ENCODE data around the gene IL1F10. TPM values are rescaled to one million over a fixed set of nuclear protein-coding genes. Genes with fewer than 3 reads are reported as not detected.
A peak's percentile ranks its signal among the peaks of the same experiment; 100 is the strongest.

IL1F10 gene
- total RNA-seq, 1 donor from 2014 or later: not detected

- no peak for DNase-seq (ENCODE audit: low spot score)
Measured at GRCh38 chr2:113058998-113059960, 8.5 kb upstream of the IL1F10 start, which contains the start of gene IL36RN. Gene IL36RN (plus strand): TSS chr2:113059198. CDS start chr2:113059439, 241 bp downstream.

DNA sequence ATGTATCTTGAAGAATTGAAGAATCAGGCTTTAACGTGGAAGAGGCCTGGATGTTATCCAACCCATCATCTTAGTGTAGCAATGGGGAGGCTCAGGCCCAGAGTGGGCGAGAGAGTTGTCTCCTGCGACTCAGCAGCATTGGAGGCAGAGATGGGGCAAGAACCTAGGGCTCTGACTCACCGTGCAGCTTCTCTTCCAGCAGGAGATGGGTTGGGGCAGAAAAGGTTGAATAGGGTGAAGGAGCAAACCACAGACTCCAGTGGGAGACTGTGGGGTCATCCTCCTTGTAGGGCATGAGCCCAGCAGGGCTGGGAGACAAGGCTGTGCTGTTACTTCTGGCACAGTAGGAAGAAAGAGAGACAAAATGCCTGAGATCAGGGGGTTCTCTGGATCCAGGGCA, 7.4 kb upstream of the IL1F10 start:
- no peak for DNase-seq (ENCODE audit: low spot score)

DNA sequence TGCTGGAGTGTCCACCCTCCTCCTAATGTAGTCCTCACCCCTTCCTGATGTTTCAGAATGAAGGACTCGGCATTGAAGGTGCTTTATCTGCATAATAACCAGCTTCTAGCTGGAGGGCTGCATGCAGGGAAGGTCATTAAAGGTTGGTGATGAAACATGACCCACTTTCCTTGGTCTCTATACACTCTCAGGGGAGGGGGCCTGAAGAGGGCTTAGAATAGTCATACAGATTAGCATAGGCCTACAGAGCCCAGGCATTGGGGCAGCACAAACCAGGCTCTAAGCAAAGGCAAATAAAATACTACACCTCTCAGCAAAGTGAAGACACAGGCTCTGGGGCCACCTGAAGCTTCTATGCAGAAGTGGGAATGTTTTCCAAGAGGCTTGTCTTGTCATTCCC, 7.0 kb upstream of the IL1F10 start:
- no peak for DNase-seq (ENCODE audit: low spot score)

DNA sequence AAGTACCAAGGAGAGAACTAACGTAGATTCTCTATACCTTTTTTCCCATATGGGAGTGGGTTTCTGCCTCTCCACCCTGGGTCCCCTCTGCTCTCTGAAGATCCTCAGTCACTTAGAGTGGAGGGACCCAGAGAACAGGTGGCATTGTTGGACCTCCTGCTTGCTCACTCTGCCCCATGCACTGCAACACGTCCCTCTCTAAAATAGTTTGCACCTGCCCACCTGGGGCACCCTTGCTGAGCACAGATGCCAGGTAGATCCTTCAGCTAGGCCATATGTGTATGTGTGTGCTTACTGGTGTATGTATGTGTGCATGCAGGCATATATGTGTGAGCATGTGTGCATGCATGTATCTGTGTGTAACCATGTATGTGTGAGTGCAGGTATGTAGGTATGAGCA, 6.5 kb upstream of the IL1F10 start:
- no peak for DNase-seq (ENCODE audit: low spot score)

DNA sequence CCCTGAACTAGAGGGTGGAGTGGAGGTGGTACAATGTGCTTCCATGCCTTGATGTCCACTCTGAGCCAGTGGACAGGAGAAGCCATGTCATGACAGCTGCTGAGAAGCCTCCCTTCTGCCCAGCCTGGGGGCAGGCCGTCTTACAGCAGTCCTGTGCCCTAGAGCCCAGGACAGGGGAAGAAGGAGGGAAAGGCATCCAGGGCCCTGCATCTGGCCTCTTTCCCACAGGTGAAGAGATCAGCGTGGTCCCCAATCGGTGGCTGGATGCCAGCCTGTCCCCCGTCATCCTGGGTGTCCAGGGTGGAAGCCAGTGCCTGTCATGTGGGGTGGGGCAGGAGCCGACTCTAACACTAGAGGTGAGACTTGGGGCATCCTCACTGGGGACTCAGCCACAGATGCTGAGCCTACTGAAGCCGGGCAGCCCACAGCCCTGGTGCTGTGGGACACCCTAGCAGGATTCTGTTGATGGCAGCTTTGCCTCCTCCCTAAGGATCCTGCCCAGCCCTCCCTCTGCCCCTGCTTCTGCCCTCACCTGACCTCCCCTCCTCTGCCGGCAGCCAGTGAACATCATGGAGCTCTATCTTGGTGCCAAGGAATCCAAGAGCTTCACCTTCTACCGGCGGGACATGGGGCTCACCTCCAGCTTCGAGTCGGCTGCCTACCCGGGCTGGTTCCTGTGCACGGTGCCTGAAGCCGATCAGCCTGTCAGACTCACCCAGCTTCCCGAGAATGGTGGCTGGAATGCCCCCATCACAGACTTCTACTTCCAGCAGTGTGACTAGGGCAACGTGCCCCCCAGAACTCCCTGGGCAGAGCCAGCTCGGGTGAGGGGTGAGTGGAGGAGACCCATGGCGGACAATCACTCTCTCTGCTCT, 5.6 kb upstream of the IL1F10 start:
- DNase-seq (ENCODE audit: low spot score): no peak

- DNase-seq (ENCODE audit: low spot score): no peak
Measured at GRCh38 chr2:113064281-113064680, 3.5 kb upstream of the IL1F10 start.

- DNase-seq (ENCODE audit: low spot score): no peak
Measured at GRCh38 chr2:113064898-113065297, 2.9 kb upstream of the IL1F10 start.

DNA sequence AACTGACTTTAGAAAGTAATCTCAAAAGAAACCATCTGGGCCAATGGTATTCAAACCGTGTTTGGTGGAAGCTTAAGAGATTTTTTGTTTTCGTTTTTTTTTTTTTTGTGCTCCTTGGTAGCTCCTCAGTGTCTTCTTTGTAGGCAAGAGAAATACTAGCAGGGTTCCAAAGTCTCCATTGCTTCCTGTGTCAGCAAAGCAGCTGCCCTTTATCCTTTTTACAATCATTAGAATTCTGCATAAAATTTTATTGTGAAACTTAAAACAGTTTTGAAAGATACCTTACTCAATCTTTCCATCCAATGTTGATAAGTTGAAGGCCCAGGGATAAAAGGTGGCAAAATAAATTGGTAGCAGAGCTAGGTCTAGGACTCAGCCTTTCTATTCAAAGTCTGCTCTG, 479 bp downstream of the IL1F10 start:
- DNase-seq (ENCODE audit: low spot score): no peak

GRCh38 chr2:113068706-113069485, 1.1 kb downstream of the IL1F10 start:
- no peak for DNase-seq (ENCODE audit: low spot score)

- DNase-seq (ENCODE audit: low spot score): no peak
Measured at GRCh38 chr2:113069676-113070605, 2.2 kb downstream of the IL1F10 start.

DNA sequence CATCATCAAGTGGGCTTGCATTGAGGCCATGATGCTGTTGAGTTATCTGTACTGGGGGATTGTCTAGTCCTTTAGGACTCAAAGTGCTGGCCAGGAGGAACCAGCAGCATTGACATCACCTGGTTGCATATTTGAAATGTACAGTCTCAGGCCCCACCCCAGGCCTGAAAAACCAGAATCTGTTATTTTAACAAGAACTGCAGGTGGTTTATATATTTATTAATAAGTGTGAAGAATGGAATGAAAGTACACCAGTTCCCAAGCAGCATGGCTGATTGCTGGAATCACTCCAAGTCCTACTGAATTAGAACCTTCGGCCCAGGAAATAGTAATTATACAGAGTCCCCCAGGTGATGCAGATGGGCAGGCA, 2.8 kb downstream of the IL1F10 start:
- no peak for DNase-seq (ENCODE audit: low spot score)

GRCh38 chr2:113072584-113072983, 4.8 kb downstream of the IL1F10 start:
- DNase-seq (ENCODE audit: low spot score): no peak

DNA sequence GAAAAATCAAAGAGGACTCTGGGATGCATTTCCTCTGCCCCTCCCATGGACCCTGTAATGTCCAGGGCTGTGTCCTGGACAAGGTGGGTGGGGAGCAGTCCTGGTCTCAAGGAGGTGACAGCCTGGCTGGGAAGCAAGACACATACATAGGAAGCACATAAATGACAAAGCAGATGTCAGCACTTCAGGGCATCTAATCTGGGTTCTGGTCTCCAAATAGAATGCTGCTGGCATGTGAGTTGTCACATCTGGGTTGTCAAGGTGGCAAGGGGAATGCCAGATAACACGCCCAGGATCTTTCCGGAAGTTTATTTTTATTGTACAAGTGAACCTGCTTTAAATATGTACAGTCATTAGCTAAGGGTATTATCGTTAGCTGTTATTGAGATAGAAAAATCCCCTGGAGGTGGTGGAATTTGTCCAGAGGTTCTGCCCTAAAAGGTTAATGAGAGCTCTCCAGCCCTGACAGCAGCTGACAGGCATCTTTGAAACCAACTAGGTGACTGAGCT, 5.6 kb downstream of the IL1F10 start:
- no peak for DNase-seq (ENCODE audit: low spot score)

DNA sequence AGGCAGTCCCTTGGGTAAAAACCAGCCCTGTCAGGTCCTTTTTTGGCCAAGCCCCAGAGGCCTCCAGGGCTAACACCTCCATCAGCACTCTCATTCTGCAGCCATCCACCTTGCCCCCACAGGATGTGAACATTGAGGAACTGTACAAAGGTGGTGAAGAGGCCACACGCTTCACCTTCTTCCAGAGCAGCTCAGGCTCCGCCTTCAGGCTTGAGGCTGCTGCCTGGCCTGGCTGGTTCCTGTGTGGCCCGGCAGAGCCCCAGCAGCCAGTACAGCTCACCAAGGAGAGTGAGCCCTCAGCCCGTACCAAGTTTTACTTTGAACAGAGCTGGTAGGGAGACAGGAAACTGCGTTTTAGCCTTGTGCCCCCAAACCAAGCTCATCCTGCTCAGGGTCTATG, 7.3 kb downstream of the IL1F10 start:
- DNase-seq (ENCODE audit: low spot score): no peak

DNA sequence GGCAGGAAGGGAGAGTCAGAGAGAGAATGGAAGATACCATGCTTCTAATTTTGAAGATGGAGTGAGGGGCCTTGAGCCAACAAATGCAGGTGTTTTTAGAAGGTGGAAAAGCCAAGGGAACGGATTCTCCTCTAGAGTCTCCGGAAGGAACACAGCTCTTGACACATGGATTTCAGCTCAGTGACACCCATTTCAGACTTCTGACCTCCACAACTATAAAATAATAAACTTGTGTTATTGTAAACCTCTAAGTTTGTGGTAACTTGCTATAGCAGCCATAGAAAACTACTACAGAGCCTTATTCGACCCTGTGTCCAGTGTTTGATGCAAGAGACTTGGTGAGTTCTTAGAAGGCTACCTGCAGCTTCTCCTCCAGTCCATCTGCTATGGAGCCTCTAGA, 7.8 kb downstream of the IL1F10 start:
- no peak for DNase-seq (ENCODE audit: low spot score)

DNA sequence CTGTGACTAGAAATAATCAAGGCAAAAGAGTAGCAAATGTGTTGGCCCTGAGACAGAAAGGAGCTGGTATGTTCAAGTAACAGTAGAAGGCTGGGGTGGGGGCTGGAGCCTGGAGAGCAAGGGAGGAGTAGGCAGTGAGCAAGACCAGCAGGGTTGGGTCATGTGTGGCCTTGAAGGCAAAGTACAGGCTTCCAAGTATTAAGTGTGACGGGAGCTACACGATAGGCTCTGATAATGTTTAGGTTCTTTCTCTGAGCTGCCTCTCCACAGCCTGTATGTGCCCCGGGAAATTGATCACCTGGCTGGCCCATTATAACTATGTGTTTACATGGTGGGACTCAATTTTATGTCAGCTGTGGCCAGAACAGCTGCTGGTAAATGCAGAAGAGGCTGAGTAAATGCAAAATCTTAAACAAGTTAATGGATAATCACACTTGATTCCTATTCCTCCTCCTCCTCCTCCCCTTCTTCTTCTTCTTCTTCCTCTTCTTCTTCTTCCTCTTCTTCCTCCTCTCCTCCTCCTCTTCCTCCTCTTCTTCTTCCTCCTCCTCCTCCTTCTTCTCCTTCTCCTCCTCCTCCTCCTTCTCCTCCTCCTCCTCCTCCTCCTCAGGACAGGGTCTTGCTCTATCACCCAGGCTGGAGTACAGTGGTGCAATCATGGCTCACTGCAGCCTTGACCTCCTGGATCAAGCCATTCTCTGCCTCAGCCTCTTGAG, 9.3 kb downstream of the IL1F10 start:
- no peak for DNase-seq (ENCODE audit: low spot score)

GRCh38 chr2:113077921-113078320, 10.2 kb downstream of the IL1F10 start:
- no peak for DNase-seq (ENCODE audit: low spot score)

- DNase-seq (ENCODE audit: low spot score): peak; percentile 66
Measured at GRCh38 chr2:113078350-113078839, 10.6 kb downstream of the IL1F10 start.

DNA sequence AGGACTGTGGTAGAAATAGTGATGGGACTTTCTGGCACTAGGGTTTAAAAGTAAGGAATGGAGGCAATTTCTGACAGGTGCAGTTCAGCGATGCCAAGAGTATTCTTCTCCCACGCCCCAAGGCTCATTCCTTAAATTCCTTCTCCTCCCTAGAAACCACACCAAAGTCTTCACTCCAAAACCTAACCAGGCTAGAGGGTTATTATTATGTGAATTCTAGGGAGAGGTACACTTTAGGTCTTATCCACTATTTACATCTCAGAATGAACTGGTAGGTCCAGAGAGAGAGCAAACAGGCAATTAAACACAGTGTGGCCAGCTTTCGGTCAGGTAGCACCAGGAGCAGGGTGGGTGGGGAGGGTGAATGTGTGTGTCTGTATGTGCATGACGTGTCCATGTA, 11.4 kb downstream of the IL1F10 start:
- DNase-seq (ENCODE audit: low spot score): no peak

- peak; percentile 58 for DNase-seq (ENCODE audit: low spot score)
Measured at GRCh38 chr2:113080134-113080533, 12.4 kb downstream of the IL1F10 start.

Data from ureter (tissue), 1 donor.